Endothelial cell of umbilical vein (primary cell): ENCODE data around the gene FRMD4A. TPM values are rescaled to one million over a fixed set of nuclear protein-coding genes. Genes with fewer than 3 reads are reported as not detected.
A peak's percentile ranks its signal among the peaks of the same experiment; 100 is the strongest.

Source experiments
- BruUV-seq: library from RNA; stranded (reverse); fragments of 400-500 nt; replicated peaks from 2 replicates; lab custom pipeline; 2021; lab: Mats Ljungman, UMichigan
- CTCF ChIA-PET: fragments of 300-600, 350-600 bp; sonication (Branson Sonifier 250); formaldehyde crosslinking; loops from one replicate; lab custom pipeline; 2021; ENCODE audit warnings: antibody characterized with exemption, inconsistent platforms; lab: Charles Lee
- POLR2A ChIA-PET: fragments of 300-600, 350-600 bp; sonication (Branson Sonifier 250); formaldehyde crosslinking; loops from one replicate; lab custom pipeline; 2021; ENCODE audit warnings: antibody characterized with exemption, inconsistent platforms; lab: Charles Lee
- DNase-seq: peaks from one replicate; pipeline ENCODE4 v3.0.0-alpha.2; 2011; ENCODE audit warnings: low read depth, low spot score
- FAIRE-seq: peaks from 2 replicates; lab custom pipeline; 2011; peaks lifted over from hg19 to GRCh38; lab: Jason Lieb, UNC
- H2AFZ ChIP-seq: 2 replicates; pipeline ENCODE4 v1.6.0; 2012; ENCODE audit warnings: low read depth, low read length, control low read depth, inconsistent platforms
- H3K27ac ChIP-seq: 2 replicates; pipeline ENCODE4 v1.5.1; 2011; ENCODE audit warnings: low read depth, mild to moderate bottlenecking, control low read depth, low read length, moderate library complexity; ENCODE audit not compliant: insufficient read depth
- H3K27me3 ChIP-seq, 2 experiments: 2 replicates each; pipeline versions ENCODE4 v1.6.0 to v1.6.1; 2011; ENCODE audit warnings: low read length in 2 of 2, mixed read lengths in 1 of 2; ENCODE audit not compliant: control insufficient read depth in 2 of 2, insufficient read depth in 2 of 2
- H3K36me3 ChIP-seq, 2 experiments: 2 replicates in 1 of 2; 3 replicates in 1 of 2; pipeline ENCODE4 v1.5.1; 2011; ENCODE audit warnings: low read length in 2 of 2, mild to moderate bottlenecking in 1 of 2, moderate library complexity in 1 of 2; ENCODE audit not compliant: control insufficient read depth in 2 of 2, insufficient read depth in 2 of 2; ENCODE audit errors: extremely low read depth in 1 of 2
- H3K4me1 ChIP-seq: 3 replicates; pipeline ENCODE4 v1.5.1; 2011; ENCODE audit warnings: mild to moderate bottlenecking, low read length; ENCODE audit not compliant: control insufficient read depth, insufficient read depth; ENCODE audit errors: extremely low read depth
- H3K4me2 ChIP-seq: 2 replicates; pipeline ENCODE4 v1.6.1; 2011; ENCODE audit warnings: low read length, control low read depth, mixed read lengths; ENCODE audit not compliant: insufficient read depth
- H3K4me3 ChIP-seq, 3 experiments: fragments of 200-600 bp in 1 of 3; sonication (generic), shearing (Covaris generic) in 1 of 3; replicated peaks in 1 of 3; 2 replicates each; pipeline ENCODE4 v1.5.1; 2011 to 2016; ENCODE audit warnings: control low read depth in 3 of 3, low read length in 3 of 3, mild to moderate bottlenecking in 2 of 3, inconsistent platforms in 1 of 3, low read depth in 1 of 3, moderate library complexity in 1 of 3; ENCODE audit not compliant: insufficient read depth in 1 of 3
- H3K79me2 ChIP-seq: 2 replicates; pipeline ENCODE4 v1.6.0; 2012; ENCODE audit warnings: low read length, inconsistent platforms; ENCODE audit not compliant: control insufficient read depth, insufficient read depth
- H3K9ac ChIP-seq: replicated peaks from 2 replicates; pipeline ENCODE3; 2011; ENCODE audit warnings: low read length, control low read depth; ENCODE audit not compliant: insufficient read depth; ENCODE audit errors: extremely low read depth
- H3K9me1 ChIP-seq: replicated peaks from 3 replicates; pipeline ENCODE4 v1.6.0; 2011; ENCODE audit warnings: mild to moderate bottlenecking, low read length; ENCODE audit not compliant: control insufficient read depth, insufficient read depth; ENCODE audit errors: extremely low read depth
- H3K9me3 ChIP-seq: replicated peaks from 2 replicates; pipeline ENCODE4 v1.5.1; 2012; ENCODE audit warnings: low read length, inconsistent platforms; ENCODE audit not compliant: control insufficient read depth, insufficient read depth
- H4K20me1 ChIP-seq: replicated peaks from 2 replicates; pipeline ENCODE3; 2011; ENCODE audit warnings: mild to moderate bottlenecking, low read length; ENCODE audit not compliant: control insufficient read depth, insufficient read depth; ENCODE audit errors: extremely low read depth
- CTCF ChIP-seq, 2 donors: IDR thresholded peaks; 1 replicate in 1 of 2; 2 replicates in 1 of 2; pipeline ENCODE4 v1.5.1; 2011; ENCODE audit warnings: low read length in 2 of 2, mild to moderate bottlenecking in 2 of 2, moderate library complexity in 2 of 2, control low read depth in 1 of 2, inconsistent platforms in 1 of 2, low read depth in 1 of 2; ENCODE audit not compliant: insufficient read depth in 1 of 2; ENCODE audit errors: extremely low read depth in 1 of 2
- EZH2 ChIP-seq: IDR thresholded peaks from 2 replicates; pipeline ENCODE4 v1.6.1; 2012; ENCODE audit warnings: borderline replicate concordance, low read depth, mild to moderate bottlenecking, moderate library complexity, low read length, inconsistent platforms; ENCODE audit not compliant: severe bottlenecking
- FOS ChIP-seq: IDR thresholded peaks from 2 replicates; pipeline ENCODE4 v1.6.1; 2011; ENCODE audit warnings: mild to moderate bottlenecking, low read length, moderate library complexity, borderline replicate concordance; ENCODE audit not compliant: insufficient read depth
- JUN ChIP-seq: IDR thresholded peaks from 2 replicates; pipeline ENCODE4 v1.6.1; 2011; ENCODE audit warnings: borderline replicate concordance, low read depth; ENCODE audit not compliant: insufficient read length, insufficient read depth
- MAX ChIP-seq: IDR thresholded peaks from 2 replicates; pipeline ENCODE4 v1.6.1; 2011; ENCODE audit not compliant: insufficient read depth, insufficient read length
- POLR2AphosphoS5 ChIP-seq: IDR thresholded peaks from 2 replicates; pipeline ENCODE4 v1.6.1; 2012; ENCODE audit warnings: low read depth, mild to moderate bottlenecking, control low read depth, low read length, moderate library complexity; ENCODE audit not compliant: insufficient read depth
- dilution Hi-C: fragments of 300-500 bp; cut with MboI; formaldehyde crosslinking; loops from one replicate; pipeline ENCODE4 v1.15.0; 2019; ENCODE audit warnings: low sequenced_read_pairs; ENCODE audit not compliant: extremely low pct_ligation_motif_present
- intact Hi-C: fragments of 100-400 bp; cut with micrococcal nuclease; formaldehyde crosslinking; loops from one replicate; pipeline ENCODE4 v1.10.0; 2022
- polyA plus RNA-seq, 4 experiments: library from polyadenylated mRNA; depleted of rRNA in 3 of 4; stranded (reverse) in 3 of 4; unstranded in 1 of 4; fragments of >200 nt; gene quantifications; 2 replicates each; pipeline versions ENCODE4 v1.2.1 to v1.2.3, GENCODE V29; 2011 to 2012; ENCODE audit warnings: missing spikeins in 1 of 4
- total RNA-seq: library from RNA; stranded (reverse); gene quantifications from 2 replicates; pipeline ENCODE4 v1.2.3, GENCODE V29; 2021

FRMD4A gene
- total and polyA plus RNA-seq, 2 donors (not counting 3 experiments of a cell fraction or from before 2014, with no cell fraction given) = 123 to 148 TPM

- no peak overlapping the region for H3K4me2 ChIP-seq
- TF ChIP-seq FOS = no peak
- no peak for TF ChIP-seq EZH2
- no peak for TF ChIP-seq POLR2AphosphoS5
- TF ChIP-seq CTCF (IDR thresholded peaks at IDR 0.05; ENCODE audit: extremely low read depth in 1 of 2, insufficient read depth in 1 of 2, low read depth in 1 of 2, low read length in 2 of 2) = no peak
- TF ChIP-seq JUN = no peak
- no peak for TF ChIP-seq MAX
- no peaks in the 10 kb centered on the region for H4K20me1 ChIP-seq
- H3K4me1 ChIP-seq = peaks cover 17% of the 10 kb centered on the region
- H3K79me2 ChIP-seq = no peaks in the 10 kb centered on the region
- H3K9me3 ChIP-seq = no peaks in the 10 kb centered on the region
- intact Hi-C loops = loop anchor here (1.0 kb wide), 2 partner anchors 15 to 45 kb away; no protein-coding TSS in a partner anchor
- H3K4me3 ChIP-seq = no peak overlapping the region
- ChIA-PET CTCF (interaction anchor here (1.1 kb wide), 1 partner anchor 10 kb away, joined by 4 read pairs; no protein-coding TSS in a partner anchor), POLR2A (no interaction called here)
- FAIRE-seq (peak; percentile 44), DNase-seq (peak; percentile 89)
- H3K27me3 ChIP-seq = no peaks in the 10 kb centered on the region
- no TSS peak for BruUV-seq
- H3K9me1 ChIP-seq = no peaks in the 10 kb centered on the region
- H3K9ac ChIP-seq = no peak overlapping the region
- dilution Hi-C loops = no loop called here
- no peaks in the 10 kb centered on the region for H3K36me3 ChIP-seq
- no peak overlapping the region for H2AFZ ChIP-seq
- H3K27ac ChIP-seq = no peak overlapping the region
Measured at GRCh38 chr10:13939391-13939790, 391.3 kb downstream of the FRMD4A start.
